SIG-M5 (cell line): ENCODE measurements around the gene ARSB.

Source experiments
- DNase-seq: peaks from one replicate; lab custom pipeline; 2025; lab: John Stamatoyannopoulos, UW

The ARSB gene

DNA sequence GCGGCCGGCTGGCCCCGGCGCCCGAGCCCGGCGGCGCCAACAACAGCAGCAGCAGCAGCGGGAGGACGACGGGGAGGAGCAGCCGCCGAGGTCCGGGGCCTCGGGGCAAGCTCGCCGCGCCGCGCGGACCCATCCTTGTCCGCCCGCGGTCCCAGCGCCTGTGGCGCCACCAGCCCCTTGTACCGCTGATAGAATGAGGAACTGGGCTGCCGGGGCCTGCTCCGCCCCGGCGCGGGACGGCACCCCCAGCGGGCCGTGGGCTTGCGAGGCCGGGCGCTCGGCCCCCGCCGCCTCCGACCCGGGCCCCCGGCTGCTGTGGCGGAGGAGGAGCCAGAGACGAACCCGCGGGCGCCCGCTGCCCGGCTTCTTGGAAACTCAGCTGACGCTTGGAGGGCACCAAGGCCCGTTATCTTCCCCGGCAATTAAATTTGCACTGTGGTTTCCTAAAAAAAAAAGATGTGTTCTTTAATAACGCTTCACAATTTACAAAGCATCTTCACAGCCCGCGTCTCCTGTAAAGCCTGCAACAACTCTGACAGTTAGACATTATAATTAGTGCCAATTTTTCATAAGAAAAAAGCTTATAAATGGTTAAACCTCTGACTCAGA is at the start of gene ARSB:
TSS of gene ARSB (minus strand) at position 195 of the 609 bp plus-strand sequence. CDS start at position 133, 62 bp downstream.
- no peak for DNase-seq

DNA sequence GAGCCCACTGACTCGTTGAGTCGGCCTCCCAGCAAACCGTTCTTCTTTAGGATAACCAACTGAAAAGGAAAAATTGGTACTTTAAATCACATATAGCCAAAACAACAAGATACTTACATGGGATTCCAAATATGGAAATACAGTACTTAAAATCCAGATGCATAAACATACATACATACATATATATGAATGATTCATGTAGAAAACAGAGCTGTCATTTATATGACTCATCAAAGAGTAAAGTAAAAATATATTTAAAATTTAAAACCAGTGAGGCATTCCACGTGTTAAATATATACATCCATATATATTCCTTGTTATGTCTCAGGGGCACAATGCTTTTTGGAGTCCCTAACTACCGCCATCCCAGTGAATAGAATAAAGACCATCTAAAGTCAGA is 47.7 kb upstream of the ARSB start:
- no peak for DNase-seq

DNA sequence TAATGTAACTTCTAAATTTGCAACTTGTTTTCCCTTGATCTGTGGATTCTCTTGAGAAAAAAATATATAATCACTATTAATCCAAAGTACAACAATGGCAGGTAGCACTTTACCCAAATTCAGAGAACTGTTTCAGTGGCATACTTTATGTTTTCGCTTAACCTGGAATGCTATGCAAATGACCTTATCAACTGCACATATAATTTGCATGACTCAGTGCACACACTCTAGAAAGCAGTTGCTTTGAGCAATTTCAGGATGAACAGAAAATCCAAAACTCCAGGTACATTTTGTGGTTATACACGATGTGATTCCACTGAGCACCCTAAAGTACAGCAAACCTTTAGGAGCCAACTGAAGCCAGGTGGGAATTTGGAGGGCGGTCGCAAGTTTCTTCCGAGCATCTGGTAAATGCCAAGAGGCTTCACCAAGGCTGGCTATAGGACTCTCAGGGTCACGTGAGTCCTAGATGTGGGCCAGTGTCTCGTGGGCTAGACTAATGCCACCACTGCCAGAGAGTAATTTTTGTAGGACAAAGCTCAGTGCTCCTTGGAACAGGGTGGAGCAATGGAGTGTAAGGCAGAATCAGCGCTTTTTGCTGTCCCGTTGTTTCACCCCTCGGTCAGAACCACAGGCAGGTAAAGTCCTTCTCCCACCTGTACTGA is 47.1 kb upstream of the ARSB start:
- DNase-seq, result no peak

DNA sequence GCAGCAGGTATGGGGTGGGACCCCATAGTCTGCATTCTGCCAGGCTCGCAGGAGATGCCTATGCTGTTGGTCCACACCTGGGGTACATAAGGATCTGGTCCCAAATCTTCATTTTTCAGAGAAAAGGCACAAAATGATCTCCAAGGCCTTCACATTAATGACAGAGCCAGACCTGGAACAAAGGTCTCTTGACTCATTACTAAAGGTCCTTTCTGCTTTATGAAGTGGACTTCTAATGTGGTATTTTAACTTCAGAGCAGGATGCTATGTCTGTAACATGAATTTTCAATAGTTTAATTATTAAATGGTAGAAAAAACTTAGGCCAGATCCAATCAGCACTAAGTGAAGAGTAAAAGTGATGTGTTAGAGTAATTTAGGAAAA is 46.4 kb upstream of the ARSB start:
- DNase-seq, result no peak

DNA sequence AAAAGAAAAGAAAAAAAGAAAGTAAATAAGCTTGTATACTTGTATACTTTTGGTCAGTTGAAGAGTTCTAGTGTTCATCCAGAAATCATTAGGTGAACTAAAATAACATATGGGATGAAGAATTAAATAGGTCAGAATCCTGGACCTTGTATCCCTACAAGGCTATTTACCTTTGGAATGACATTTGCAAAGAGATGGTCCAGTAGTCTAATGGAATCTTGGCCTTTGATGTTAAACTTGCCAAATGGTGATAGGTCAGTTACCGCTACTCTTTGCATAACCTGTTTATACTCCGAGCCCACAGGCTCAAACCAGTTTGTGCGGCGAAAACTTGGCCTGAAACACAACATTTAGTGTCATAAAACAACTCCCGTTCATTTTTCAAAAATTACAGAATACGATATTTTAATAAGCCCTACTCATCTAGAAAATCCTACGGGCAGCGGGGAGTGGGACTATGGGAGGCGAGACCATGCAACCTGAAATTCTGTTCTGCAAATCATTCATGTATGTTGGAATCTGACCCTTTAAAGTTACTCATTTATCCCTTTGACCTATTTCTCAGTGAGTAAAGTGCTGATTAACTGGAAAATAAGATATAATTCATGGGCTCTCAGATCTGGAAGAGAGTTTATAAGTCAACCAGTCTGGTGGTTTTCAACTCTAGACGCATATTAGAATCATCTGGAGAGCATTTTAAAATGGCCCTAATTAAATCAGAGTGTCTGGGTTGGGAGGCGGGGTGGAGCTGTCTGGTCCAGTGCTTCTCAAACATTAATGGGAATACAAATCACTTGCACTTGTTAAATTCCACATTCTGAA is 45.8 kb upstream of the ARSB start:
- no peak for DNase-seq

DNA sequence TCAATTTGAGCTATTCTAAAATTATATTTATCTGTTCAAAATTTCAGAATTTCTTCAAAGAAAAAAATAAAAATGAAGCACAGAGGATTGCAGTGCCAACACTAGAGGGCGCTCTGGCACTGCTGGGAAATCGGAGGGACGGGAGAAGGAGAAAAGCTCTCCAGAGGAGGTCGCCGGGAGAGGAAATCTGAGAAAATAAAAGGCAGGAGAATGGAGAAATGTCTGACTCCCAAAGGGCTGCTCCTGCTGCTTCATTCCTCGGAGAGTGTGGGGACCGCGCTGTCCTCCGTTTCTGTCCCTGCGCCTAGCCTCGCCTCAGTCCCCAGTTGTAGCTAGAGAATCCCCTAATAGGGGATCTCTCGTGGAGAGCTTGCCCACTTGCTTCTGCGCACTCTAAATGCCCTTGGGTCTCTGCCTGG is 40.0 kb upstream of the ARSB start:
- DNase-seq, result no peak

DNA sequence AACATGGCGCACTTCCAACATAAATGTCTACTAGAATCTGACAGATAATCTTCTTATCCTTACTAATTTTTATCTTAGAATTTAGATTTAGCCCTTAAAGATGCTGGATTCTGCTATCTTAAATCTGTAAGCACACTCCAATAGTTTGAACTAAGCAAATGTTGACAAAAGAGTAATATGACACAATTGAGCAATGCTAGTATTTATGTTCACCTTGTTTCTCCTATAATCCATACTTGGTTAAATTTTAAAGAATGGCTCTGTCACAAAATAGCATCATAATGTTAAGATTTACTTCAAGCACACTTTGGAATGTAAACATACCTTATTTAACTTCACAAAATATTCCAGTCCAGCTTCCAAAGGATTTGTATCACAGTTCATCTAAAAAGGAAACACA is 38.8 kb upstream of the ARSB start:
- no peak for DNase-seq

DNA sequence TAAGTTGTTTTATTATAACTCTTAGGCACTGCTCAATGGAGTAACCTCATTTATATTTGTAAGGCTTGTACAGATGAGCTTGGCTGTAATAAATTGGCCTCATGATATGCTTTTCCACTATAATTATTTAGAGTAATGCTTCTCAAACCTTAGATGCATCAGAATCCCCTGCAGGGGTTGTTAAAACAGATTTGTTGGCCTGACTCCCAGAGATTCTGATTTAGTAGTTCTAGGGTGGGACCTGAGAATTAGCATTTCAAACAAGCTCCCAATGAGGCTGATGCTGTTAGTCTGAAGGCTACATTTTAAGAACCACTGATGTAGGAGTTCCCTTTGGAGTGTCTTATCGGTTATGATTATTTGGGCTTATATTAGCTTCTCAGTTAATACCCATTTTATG is 38.2 kb upstream of the ARSB start:
- DNase-seq, result no peak

DNA sequence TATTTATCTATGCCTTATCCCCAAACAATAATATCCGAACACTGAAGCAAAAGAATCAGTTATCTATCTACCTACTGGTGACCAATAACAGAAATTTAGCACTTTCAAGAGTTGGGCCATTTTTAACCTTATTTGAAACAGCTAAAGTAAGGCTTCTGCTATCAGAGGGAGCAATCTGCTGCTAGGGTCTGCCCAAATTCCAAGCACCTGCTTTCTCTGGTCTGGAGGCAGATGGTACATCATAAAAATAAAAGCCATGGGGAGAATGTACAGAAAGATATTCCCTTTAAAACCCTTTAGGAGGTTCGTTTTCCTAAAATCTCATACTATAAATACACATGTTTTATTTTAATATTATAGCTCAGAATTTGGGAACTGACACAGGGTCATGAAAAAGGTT is 37.7 kb upstream of the ARSB start:
- no peak for DNase-seq

DNA sequence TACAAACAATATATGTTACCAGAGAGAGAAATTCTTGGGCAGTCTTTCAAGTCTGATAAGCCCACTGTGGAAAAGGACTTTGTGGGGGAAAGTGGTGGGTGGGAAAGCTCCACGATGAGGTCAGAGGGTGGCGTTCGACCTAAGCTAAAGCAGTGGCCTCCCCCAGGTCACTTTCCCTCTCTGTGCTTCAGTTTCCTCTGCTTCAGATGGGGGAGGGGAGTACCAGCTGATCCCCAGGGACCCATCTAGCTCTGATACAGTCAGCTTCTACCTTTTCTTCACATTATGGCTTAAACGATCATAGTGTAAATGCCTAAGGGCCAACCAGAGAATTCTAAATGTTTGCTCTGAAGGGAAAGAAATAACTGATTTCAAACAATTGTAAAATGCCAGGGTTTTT is 36.6 kb upstream of the ARSB start:
- DNase-seq, result no peak

DNA sequence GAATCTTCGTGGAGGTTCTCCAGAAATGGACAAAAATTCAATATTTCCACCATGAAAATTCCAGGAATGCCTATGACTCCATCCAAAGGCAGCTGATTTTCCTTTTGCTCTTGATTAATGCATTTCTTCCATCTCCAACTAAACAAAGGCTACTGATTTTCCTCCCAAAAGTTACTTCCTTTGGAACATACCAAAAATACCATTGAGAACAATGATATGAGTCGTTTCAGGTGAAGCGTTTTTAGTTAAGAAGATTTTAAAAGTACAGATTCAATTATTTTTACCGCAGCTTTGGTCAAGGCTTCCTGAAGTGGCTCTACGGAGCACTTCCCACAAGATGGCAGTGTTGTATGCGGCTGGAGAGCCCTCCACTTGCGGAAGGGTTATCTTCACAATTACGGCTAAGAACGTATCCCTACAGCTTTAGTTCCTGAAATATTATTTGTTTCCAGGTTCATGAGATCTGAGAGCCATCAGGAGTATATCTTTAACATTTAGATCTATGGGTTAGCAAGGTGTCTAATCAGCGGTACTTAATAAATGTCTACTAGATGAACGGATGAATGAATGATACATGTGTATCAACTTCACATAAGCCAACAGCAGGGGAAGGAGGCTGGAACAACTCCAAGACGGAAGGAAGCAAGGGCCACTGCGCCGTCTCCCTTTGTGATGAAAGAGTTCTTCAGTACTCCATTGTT is 35.9 kb upstream of the ARSB start:
- no peak for DNase-seq

DNA sequence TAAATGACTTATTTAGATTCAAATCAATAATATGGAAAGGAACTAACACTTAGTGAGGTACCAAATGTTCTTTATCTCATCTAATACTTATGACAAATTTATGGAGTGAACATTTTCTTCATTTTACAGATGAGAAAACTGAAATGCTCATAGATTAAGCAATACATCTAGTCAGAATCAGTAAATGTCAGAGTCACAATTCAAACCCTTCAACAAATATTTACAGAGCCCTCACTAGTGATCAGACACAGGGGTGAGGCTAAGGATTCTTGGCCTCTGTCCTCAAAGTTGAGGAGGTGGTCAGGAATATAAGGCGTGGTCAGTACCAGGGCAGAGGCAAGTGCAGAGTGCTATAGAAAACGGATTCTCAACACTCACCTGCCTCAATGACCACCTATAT is 29.5 kb upstream of the ARSB start:
- DNase-seq, result no peak

DNA sequence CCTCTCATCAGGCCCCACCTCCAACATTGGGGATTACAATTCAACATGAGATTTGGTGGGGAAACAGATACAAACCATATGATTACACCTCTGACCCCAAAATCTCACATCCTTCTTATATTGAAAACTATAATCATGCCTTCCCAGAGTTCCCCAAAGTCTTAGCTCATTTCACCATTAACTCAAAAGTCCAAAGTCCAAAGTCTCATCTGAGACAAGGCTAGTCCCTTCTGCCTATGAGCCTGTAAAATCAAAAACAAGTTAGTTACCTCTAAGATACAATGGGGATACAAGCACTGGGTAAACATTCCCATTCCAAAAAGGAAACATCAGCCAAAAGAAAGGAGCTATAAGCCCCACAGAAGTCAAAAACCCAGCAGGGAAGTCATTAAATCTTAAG is 26.8 kb upstream of the ARSB start:
- no peak for DNase-seq

DNA sequence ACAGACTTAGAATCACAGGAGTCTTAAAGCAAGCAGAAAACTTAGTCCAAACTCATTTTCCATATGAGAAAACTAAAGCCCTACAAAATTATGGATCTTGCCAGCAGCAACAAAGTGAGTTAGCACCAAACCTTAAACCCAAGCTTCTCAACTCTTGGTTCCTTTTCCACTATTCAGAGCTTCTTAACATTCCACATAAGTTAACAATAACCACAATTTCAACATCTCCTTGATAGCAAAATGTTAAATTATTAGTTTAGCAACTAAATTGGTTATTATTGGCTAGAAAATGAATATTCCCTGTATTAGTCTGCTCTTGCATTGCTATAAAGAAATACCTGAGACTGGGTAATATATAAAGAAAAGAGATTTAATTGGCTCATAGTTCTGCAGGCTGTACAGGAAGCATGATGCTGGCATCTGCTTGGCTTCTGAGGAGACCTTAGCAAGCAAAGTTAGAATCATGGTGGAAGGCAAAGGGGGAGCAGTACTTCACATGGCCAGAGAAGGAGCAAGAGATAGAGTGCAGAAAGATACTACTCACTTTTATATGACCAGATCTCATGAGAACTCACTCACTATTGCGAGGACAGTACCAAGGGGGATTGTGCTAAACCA is 26.2 kb upstream of the ARSB start:
- DNase-seq, result no peak

DNA sequence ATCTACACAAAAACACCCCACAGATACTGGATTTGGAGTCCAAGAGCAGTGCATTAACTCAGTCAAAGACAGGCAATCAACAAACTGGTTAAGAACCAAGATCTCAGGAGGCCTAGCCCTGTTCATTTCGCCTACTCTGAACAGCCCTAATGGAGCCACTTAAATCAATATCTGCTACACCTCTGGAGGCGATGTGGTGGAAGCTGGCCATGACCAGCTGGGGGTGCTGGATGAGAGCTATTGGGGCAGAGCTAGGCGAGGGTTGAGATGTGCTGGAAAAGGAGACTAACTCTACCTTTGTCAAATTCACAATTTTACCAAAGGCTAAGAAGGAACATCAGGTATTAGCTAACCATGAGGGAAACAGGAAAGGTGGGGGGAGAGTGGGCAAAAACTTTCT is 23.3 kb upstream of the ARSB start:
- no peak for DNase-seq

DNA sequence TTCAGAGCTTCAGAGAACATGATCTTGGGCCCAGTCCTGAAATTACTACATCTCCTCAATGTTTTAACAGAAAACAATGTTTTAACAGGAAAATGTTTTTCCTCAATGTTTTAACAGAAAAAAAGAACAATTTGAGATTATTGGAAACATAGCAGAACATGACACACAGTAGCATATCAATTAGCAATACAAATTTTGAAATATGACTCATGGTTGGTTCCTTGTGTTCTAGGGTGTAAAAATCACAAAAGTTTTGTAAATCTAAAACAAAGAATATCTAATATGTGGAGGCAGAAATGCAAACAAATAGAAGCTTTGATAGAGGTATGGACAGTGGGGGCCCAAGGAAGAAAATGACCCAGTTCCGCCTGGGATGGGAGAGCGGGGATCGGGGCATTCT is 22.8 kb upstream of the ARSB start:
- DNase-seq, result no peak

DNA sequence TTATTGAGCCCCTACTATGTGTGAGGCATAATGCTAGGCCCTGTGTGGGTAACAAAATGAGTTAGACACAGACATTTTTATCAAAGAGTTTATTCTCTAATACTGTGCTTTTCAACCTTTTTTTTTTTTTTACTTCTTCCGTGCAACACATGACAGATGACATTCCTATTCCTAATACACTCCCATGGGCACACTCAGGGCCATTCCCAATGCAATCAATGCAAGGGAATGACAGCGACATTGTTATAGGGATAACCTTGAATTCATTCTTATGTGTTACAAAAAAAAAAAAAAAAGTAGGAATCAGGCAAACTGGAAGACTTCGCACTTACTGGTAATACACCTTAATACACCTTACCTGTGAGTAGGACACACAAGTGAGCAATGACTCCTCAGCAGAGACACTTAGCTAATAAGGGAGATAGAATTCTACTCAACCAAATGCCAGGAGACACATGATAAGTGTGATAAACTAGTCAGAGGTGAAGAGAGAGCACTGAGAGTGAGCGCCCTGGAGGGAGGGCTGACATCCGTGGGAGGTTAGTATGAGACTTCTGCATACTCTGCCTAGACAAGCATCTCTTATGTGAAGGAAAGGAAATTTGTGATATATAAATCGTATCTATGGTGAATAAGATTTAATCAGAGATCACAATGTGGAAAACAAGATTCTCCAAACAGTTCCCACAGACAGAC is 21.0 kb upstream of the ARSB start:
- DNase-seq, result no peak

DNA sequence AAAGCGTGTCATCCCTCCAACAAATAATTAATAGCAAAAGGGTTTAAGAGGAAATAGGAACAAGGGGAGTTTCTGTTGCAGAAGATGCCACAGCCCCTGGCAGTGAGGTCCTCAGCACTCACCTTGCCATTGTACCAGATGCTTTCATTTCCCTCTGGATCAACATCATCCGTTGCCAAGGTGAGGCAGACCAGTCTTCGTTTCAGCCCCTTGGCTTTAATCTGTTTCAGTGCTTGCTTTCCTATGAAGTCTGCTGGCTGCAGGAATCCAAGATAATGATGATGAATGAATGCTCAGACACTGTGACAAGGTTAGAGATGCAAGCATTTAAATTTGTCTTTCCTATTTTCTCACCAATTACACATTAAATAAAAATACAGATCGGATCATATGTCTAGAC is 20.0 kb upstream of the ARSB start:
- DNase-seq, result no peak

DNA sequence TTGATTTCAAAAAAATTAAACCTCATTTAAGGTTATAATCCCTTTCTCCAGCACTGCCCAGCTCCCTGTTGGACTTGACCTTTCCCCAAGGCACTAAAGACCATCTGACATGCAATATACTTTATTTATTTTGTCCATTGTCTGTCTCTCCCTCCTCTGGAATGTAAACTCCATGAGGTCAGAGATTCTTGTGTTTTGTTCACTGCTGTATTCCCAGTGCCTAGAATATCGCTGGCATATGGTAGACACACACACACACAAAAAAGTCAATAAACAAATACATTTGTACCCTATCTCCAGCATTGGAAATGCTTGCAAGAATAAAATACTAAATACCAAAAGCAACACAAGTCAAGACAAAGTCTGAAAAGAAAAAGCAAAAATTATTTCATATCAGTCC is 17.3 kb upstream of the ARSB start:
- DNase-seq, result no peak

DNA sequence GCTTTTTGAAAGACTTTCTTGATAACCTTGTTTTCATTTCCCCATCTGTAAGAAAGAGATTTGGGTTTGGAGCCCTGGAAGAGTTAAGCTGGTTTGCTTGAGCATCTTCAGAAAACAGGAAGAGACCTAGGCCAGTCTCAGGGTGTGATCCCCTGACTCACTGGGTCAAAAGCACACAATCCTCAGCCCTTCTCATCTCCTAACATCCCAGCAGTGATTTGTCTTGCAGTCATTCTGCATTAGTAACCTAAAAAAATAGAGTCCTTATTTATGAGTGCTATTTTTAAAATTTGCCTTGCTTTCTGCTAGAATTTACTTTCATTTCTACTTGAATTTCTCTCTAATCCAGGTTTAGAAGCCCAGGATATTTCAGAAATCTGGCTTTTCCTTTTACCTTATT is 16.4 kb upstream of the ARSB start:
- DNase-seq, result no peak

DNA sequence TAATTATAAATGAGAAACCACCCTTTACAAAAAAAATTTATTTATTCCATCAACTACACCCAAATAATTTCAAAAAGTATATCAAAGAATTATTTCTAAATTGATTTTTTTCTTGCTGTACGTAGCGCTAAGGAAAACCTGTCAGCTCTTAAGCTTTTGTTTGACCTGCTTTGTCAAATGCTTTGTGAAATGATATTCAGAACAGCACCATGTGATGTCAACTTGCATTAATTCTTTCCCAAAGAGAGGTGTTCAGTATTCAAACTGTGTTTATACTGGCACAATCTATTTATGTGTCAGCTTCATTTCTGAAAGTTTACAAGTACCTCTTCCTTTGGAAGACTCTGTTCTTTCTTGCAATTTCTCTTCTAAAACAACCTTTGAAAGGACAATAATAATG is 12.0 kb upstream of the ARSB start:
- DNase-seq, result no peak

DNA sequence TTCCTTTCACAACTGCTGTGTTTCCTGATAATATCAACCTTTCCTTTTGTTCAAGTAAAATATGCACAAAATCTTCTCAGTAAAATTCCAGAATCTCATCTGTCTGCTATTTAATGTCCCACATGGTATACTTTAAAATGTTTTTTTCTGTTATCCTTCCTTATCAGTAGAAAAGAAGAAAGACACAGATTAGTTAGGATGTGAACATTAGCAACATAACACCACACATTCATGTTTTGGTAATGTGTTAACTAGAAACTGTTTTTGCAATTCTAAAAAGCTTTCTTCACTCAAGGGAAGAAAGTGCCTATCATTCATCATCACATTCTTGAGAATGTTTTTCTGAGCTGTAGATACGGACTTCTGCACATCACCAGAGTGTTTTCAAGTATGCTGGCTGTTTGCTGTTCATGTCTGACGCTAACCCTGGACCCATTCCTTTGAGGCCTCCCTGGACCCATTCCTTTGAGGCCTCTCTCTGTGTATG is 10.5 kb upstream of the ARSB start:
- no peak for DNase-seq
